Measurements from ENCODE around the gene SF3B1.
"Not testable (repeated sequence)": the region's sequence is repeated elsewhere in the genome, so short reads cannot be mapped to it uniquely, and the experiment has no call there.

SF3B1 gene

GRCh38 chr2:197358931-197359330, 75.9 kb downstream of the SF3B1 start:
- H3K9me3 ChIP-seq (ENCODE audit: control insufficient read depth, insufficient read depth, low read length) = no peaks in the 10 kb centered on the region
- no peaks in the 10 kb centered on the region for H3K4me1 ChIP-seq (ENCODE audit: control insufficient read depth, insufficient read depth, low read length)
- no peak overlapping the region for H3K4me3 ChIP-seq (ENCODE audit: low read depth, low read length)
- H3K9ac ChIP-seq (ENCODE audit: low read depth, low read length) = no peak overlapping the region
- H3K27ac ChIP-seq (ENCODE audit: low read depth, low read length) = no peak overlapping the region
- no peaks in the 10 kb centered on the region for H3K36me3 ChIP-seq (ENCODE audit: control insufficient read depth, insufficient read depth, low read length)
- H3K27me3 ChIP-seq (ENCODE audit: control insufficient read depth, insufficient read depth, low read length) = no peaks in the 10 kb centered on the region

- Histone ChIP-seq H3K9ac (ENCODE audit: low read depth, low read length) (no peak overlapping the region), H3K4me1 (ENCODE audit: control insufficient read depth, insufficient read depth, low read length) (no peaks in the 10 kb centered on the region), H3K9me3 (ENCODE audit: control insufficient read depth, insufficient read depth, low read length) (no peaks in the 10 kb centered on the region), H3K4me3 (ENCODE audit: low read depth, low read length) (no peak overlapping the region), H3K27me3 (ENCODE audit: control insufficient read depth, insufficient read depth, low read length) (no peaks in the 10 kb centered on the region), H3K36me3 (ENCODE audit: control insufficient read depth, insufficient read depth, low read length) (no peaks in the 10 kb centered on the region), H3K27ac (ENCODE audit: low read depth, low read length) (no peak overlapping the region)
Measured at GRCh38 chr2:197357986-197358385, 76.8 kb downstream of the SF3B1 start.

GRCh38 chr2:197356136-197356535, 78.7 kb downstream of the SF3B1 start:
- H3K36me3 ChIP-seq (ENCODE audit: control insufficient read depth, insufficient read depth, low read length) = no peaks in the 10 kb centered on the region
- no peak overlapping the region for H3K4me3 ChIP-seq (ENCODE audit: low read depth, low read length)
- no peaks in the 10 kb centered on the region for H3K27me3 ChIP-seq (ENCODE audit: control insufficient read depth, insufficient read depth, low read length)
- no peaks in the 10 kb centered on the region for H3K4me1 ChIP-seq (ENCODE audit: control insufficient read depth, insufficient read depth, low read length)
- H3K27ac ChIP-seq (ENCODE audit: low read depth, low read length) = no peak overlapping the region
- no peaks in the 10 kb centered on the region for H3K9me3 ChIP-seq (ENCODE audit: control insufficient read depth, insufficient read depth, low read length)
- no peak overlapping the region for H3K9ac ChIP-seq (ENCODE audit: low read depth, low read length)

- Histone ChIP-seq H3K36me3 (ENCODE audit: control insufficient read depth, insufficient read depth, low read length) (no peaks in the 10 kb centered on the region), H3K4me1 (ENCODE audit: control insufficient read depth, insufficient read depth, low read length) (no peaks in the 10 kb centered on the region), H3K4me3 (ENCODE audit: low read depth, low read length) (no peak overlapping the region), H3K9ac (ENCODE audit: low read depth, low read length) (no peak overlapping the region), H3K27me3 (ENCODE audit: control insufficient read depth, insufficient read depth, low read length) (no peaks in the 10 kb centered on the region), H3K27ac (ENCODE audit: low read depth, low read length) (no peak overlapping the region), H3K9me3 (ENCODE audit: control insufficient read depth, insufficient read depth, low read length) (no peaks in the 10 kb centered on the region)
Measured at GRCh38 chr2:197354169-197354558, 80.7 kb downstream of the SF3B1 start.

GRCh38 chr2:197353393-197354168, 81.2 kb downstream of the SF3B1 start:
- Histone ChIP-seq H3K27ac (ENCODE audit: low read depth, low read length) (no peak overlapping the region), H3K9me3 (ENCODE audit: control insufficient read depth, insufficient read depth, low read length) (no peaks in the 10 kb centered on the region), H3K36me3 (ENCODE audit: control insufficient read depth, insufficient read depth, low read length) (no peaks in the 10 kb centered on the region), H3K27me3 (ENCODE audit: control insufficient read depth, insufficient read depth, low read length) (no peaks in the 10 kb centered on the region), H3K4me1 (ENCODE audit: control insufficient read depth, insufficient read depth, low read length) (no peaks in the 10 kb centered on the region), H3K4me3 (ENCODE audit: low read depth, low read length) (no peak overlapping the region), H3K9ac (ENCODE audit: low read depth, low read length) (no peak overlapping the region)

- Histone ChIP-seq H3K27me3 (ENCODE audit: control insufficient read depth, insufficient read depth, low read length) (no peaks in the 10 kb centered on the region), H3K27ac (ENCODE audit: low read depth, low read length) (no peak overlapping the region), H3K36me3 (ENCODE audit: control insufficient read depth, insufficient read depth, low read length) (no peaks in the 10 kb centered on the region), H3K9me3 (ENCODE audit: control insufficient read depth, insufficient read depth, low read length) (no peaks in the 10 kb centered on the region), H3K4me3 (ENCODE audit: low read depth, low read length) (no peak overlapping the region), H3K9ac (ENCODE audit: low read depth, low read length) (no peak overlapping the region), H3K4me1 (ENCODE audit: control insufficient read depth, insufficient read depth, low read length) (no peaks in the 10 kb centered on the region)
Measured at GRCh38 chr2:197349699-197350098, 85.1 kb downstream of the SF3B1 start.

GRCh38 chr2:197348721-197349360, 86.0 kb downstream of the SF3B1 start:
- H3K27ac ChIP-seq (ENCODE audit: low read depth, low read length) = no peak overlapping the region
- H3K9me3 ChIP-seq (ENCODE audit: control insufficient read depth, insufficient read depth, low read length) = no peaks in the 10 kb centered on the region
- H3K27me3 ChIP-seq (ENCODE audit: control insufficient read depth, insufficient read depth, low read length) = no peaks in the 10 kb centered on the region
- no peak overlapping the region for H3K4me3 ChIP-seq (ENCODE audit: low read depth, low read length)
- H3K36me3 ChIP-seq (ENCODE audit: control insufficient read depth, insufficient read depth, low read length) = no peaks in the 10 kb centered on the region
- H3K4me1 ChIP-seq (ENCODE audit: control insufficient read depth, insufficient read depth, low read length) = no peaks in the 10 kb centered on the region
- no peak overlapping the region for H3K9ac ChIP-seq (ENCODE audit: low read depth, low read length)

GRCh38 chr2:197345846-197346370, 88.9 kb downstream of the SF3B1 start:
- Histone ChIP-seq H3K36me3 (ENCODE audit: control insufficient read depth, insufficient read depth, low read length) (no peaks in the 10 kb centered on the region), H3K9me3 (ENCODE audit: control insufficient read depth, insufficient read depth, low read length) (no peaks in the 10 kb centered on the region), H3K27me3 (ENCODE audit: control insufficient read depth, insufficient read depth, low read length) (no peaks in the 10 kb centered on the region), H3K4me1 (ENCODE audit: control insufficient read depth, insufficient read depth, low read length) (no peaks in the 10 kb centered on the region), H3K9ac (ENCODE audit: low read depth, low read length) (no peak overlapping the region), H3K27ac (ENCODE audit: low read depth, low read length) (no peak overlapping the region), H3K4me3 (ENCODE audit: low read depth, low read length) (no peak overlapping the region)

GRCh38 chr2:197343968-197344367, 90.9 kb downstream of the SF3B1 start:
- H3K9ac ChIP-seq (ENCODE audit: low read depth, low read length); H3K27me3 ChIP-seq (ENCODE audit: control insufficient read depth, insufficient read depth, low read length); H3K4me1 ChIP-seq (ENCODE audit: control insufficient read depth, insufficient read depth, low read length); H3K4me3 ChIP-seq (ENCODE audit: low read depth, low read length); H3K36me3 ChIP-seq (ENCODE audit: control insufficient read depth, insufficient read depth, low read length); H3K9me3 ChIP-seq (ENCODE audit: control insufficient read depth, insufficient read depth, low read length); H3K27ac ChIP-seq (ENCODE audit: low read depth, low read length): not testable (repeated sequence)

GRCh38 chr2:197340591-197340990, 94.2 kb downstream of the SF3B1 start:
- Histone ChIP-seq H3K4me1 (ENCODE audit: control insufficient read depth, insufficient read depth, low read length) (no peaks in the 10 kb centered on the region), H3K4me3 (ENCODE audit: low read depth, low read length) (no peak overlapping the region), H3K27me3 (ENCODE audit: control insufficient read depth, insufficient read depth, low read length) (no peaks in the 10 kb centered on the region), H3K9me3 (ENCODE audit: control insufficient read depth, insufficient read depth, low read length) (no peaks in the 10 kb centered on the region), H3K36me3 (ENCODE audit: control insufficient read depth, insufficient read depth, low read length) (no peaks in the 10 kb centered on the region), H3K27ac (ENCODE audit: low read depth, low read length) (no peak overlapping the region), H3K9ac (ENCODE audit: low read depth, low read length) (no peak overlapping the region)

All from HUES48 (cell line).